Measurements from ENCODE around the gene CST11. TPM values are rescaled to one million over a fixed set of nuclear protein-coding genes. Genes with fewer than 3 reads are reported as not detected.

The CST11 gene
- total and polyA plus RNA-seq, 9 of the 15 experiments (the other 6 are each of a cell fraction or from before 2014, with no cell fraction given): not detected

DNA sequence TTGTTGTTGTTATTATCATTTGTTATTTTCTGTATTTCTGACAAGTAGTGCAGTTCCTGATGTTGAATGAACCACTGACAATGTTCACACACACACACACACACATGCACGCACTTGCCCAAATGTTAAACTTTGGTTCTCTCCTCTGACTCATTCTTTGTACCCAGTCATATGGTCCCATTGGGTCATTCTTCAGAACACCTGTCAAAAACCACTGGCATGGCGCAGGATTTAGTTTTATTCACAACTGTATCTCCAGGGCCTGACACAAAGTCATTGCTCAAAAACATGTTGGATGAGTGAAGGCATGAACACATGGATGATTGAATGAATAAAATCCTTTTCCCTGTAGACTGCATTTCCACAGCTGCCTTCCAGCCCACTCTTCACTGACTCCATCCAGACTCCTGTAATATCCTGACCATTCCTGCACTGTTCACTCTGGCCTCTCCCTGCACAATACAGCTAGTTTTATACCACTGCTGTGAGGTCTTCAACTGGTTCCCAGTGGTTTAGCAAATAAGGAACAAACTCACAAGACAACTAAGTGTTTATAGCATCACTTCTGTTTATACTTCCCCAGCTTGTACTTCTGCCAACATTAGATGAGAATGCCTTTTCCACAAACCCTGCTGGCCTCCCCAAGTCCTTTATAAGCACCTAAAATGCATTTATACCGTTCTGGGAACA is 6.9 kb upstream of the CST11 start:
- DNase-seq (ENCODE audit: extremely low read depth in 1 of 4, low spot score in 3 of 4): no peak
- no peak for FAIRE-seq
- Histone ChIP-seq H3K36me3 (ENCODE audit: control insufficient read depth, insufficient read depth, low read length) (no peaks in the 10 kb centered on the region), H4K20me1 (replicated peaks; ENCODE audit: control insufficient read depth, insufficient read depth, low read length) (no peaks in the 10 kb centered on the region), H3K79me2 (ENCODE audit: control insufficient read depth, insufficient read depth, low read length) (no peaks in the 10 kb centered on the region), H3K9me3 (replicated peaks; ENCODE audit: control insufficient read depth, insufficient read depth, low read depth, low read length) (no peaks in the 10 kb centered on the region), H3K27me3 (ENCODE audit: control insufficient read depth in 2 of 2, insufficient read depth in 2 of 2, low read length in 2 of 2) (peaks cover 0 to 8% of the 10 kb centered on the region in 2 experiments; a peak in 2 of 5 replicates), H2AFZ (ENCODE audit: low read depth, low read length) (no peak overlapping the region), H3K9ac (ENCODE audit: insufficient read depth in 1 of 2, low read depth in 2 of 2, low read length in 2 of 2) (no peak overlapping the region), H3K9me1 (ENCODE audit: control insufficient read depth, insufficient read depth, low read length) (no peaks in the 10 kb centered on the region), H3K4me1 (replicated peaks in 1 of 2; ENCODE audit: control insufficient read depth in 2 of 2, insufficient read depth in 2 of 2, low read length in 2 of 2) (no peaks in the 10 kb centered on the region), H3K4me2 (ENCODE audit: insufficient read depth, low read length) (no peak overlapping the region), H3K4me3 (no peak overlapping the region), H3K27ac (ENCODE audit: extremely low read depth, low read depth, low read length) (no peak overlapping the region)
- ChIA-PET CTCF (ENCODE audit: low intra/inter-chr PET ratio) (no interaction called here), POLR2A (interaction anchor here (0.7 kb wide), 1 partner anchor 15 kb away, joined by 4 read pairs; no protein-coding TSS in a partner anchor)
- no peak for TF ChIP-seq ATF7 (IDR thresholded peaks at IDR 0.05)
- TF ChIP-seq MXI1 (IDR thresholded peaks at IDR 0.05; ENCODE audit: low read depth, low read length): no peak
- TF ChIP-seq ZNF766 (CRISPR knock-in tag; conservative IDR thresholded peaks at IDR 0.05): no peak
- no peak for TF ChIP-seq ZBTB1 (CRISPR knock-in tag; IDR thresholded peaks at IDR 0.05; ENCODE audit: borderline replicate concordance, low read depth)
- TF ChIP-seq CBFA2T3 (IDR thresholded peaks at IDR 0.05): no peak
- intact Hi-C loops (cut with micrococcal nuclease) (no loop called here), in situ Hi-C loops (cut with MboI) (no loop called here)
- WGBS (ENCODE audit: insufficient coverage, low coverage, missing lambda C conversion rate): 0% methylated on average over 3 of the region's 3 CpGs
- no TSS peak for BruUV-seq (replicated peaks)
- ATAC-seq: no peak

GRCh38 chr20:23456873-23457272 is 4.2 kb upstream of the CST11 start:
- Histone ChIP-seq H2AFZ (ENCODE audit: low read depth, low read length) (no peak overlapping the region), H3K4me2 (ENCODE audit: insufficient read depth, low read length) (no peak overlapping the region), H3K9me1 (ENCODE audit: control insufficient read depth, insufficient read depth, low read length) (no peaks in the 10 kb centered on the region), H3K27me3 (ENCODE audit: control insufficient read depth in 2 of 2, insufficient read depth in 2 of 2, low read length in 2 of 2) (peaks cover 0 to 34% of the 10 kb centered on the region in 2 experiments; a peak in 4 of 5 replicates), H3K4me1 (replicated peaks in 1 of 2; ENCODE audit: control insufficient read depth in 2 of 2, insufficient read depth in 2 of 2, low read length in 2 of 2) (no peaks in the 10 kb centered on the region), H3K9me3 (replicated peaks; ENCODE audit: control insufficient read depth, insufficient read depth, low read depth, low read length) (no peaks in the 10 kb centered on the region), H3K9ac (ENCODE audit: insufficient read depth in 1 of 2, low read depth in 2 of 2, low read length in 2 of 2) (no peak overlapping the region), H4K20me1 (replicated peaks; ENCODE audit: control insufficient read depth, insufficient read depth, low read length) (no peaks in the 10 kb centered on the region), H3K27ac (ENCODE audit: extremely low read depth, low read depth, low read length) (no peak overlapping the region), H3K79me2 (ENCODE audit: control insufficient read depth, insufficient read depth, low read length) (no peaks in the 10 kb centered on the region), H3K4me3 (no peak overlapping the region), H3K36me3 (ENCODE audit: control insufficient read depth, insufficient read depth, low read length) (no peaks in the 10 kb centered on the region)
- ChIA-PET POLR2A (no interaction called here), CTCF (ENCODE audit: low intra/inter-chr PET ratio) (no interaction called here)
- in situ Hi-C loops (cut with MboI): no loop called here
- BruUV-seq (replicated peaks): no TSS peak
- DNase-seq (ENCODE audit: extremely low read depth in 1 of 4, low spot score in 3 of 4) (no peak), ATAC-seq (no peak), FAIRE-seq (no peak)
- intact Hi-C loops (cut with micrococcal nuclease): no loop called here
- 0% methylated on average over 7 of the region's 7 CpGs for WGBS (ENCODE audit: insufficient coverage, low coverage, missing lambda C conversion rate)
- TF ChIP-seq ARID3A (IDR thresholded peaks at IDR 0.05; ENCODE audit: borderline replicate concordance, low read depth, low read length) (no peak), FOXP4 (CRISPR knock-in tag; IDR thresholded peaks at IDR 0.05; ENCODE audit: borderline replicate concordance) (no peak), ZFX (CRISPR knock-in tag; IDR thresholded peaks at IDR 0.05) (no peak), POLR2A (conservative IDR thresholded peaks at IDR 0.05) (no peak), ZNF263 (CRISPR knock-in tag; IDR thresholded peaks at IDR 0.05; ENCODE audit: borderline replicate concordance) (no peak)
